ENCODE data around the gene GNAI3.

The GNAI3 gene

GRCh38 chr1:109615879-109616278 lies 67.5 kb downstream of the GNAI3 start:
- 26% methylated on average over 2 of the region's 3 CpGs for WGBS

GRCh38 chr1:109616391-109616790 lies 68.0 kb downstream of the GNAI3 start:
- no peak overlapping the region for H4K91ac ChIP-seq (ENCODE audit: low read length)
- no peaks in the 10 kb centered on the region for H3K9me3 ChIP-seq (ENCODE audit: control insufficient read depth, low read length)
- DNase-seq = no peak
- no peak overlapping the region for H3K4me3 ChIP-seq (ENCODE audit: insufficient read depth in 1 of 2, low read depth in 1 of 2, low read length in 2 of 2)
- peak overlapping the region in 1 of 2 experiments; percentile 18 for H3K18ac ChIP-seq (ENCODE audit: low read depth in 1 of 2, low read length in 2 of 2)
- no peak overlapping the region for H3K27ac ChIP-seq (ENCODE audit: low read length, poor library complexity, severe bottlenecking)
- no peak overlapping the region for H3K14ac ChIP-seq (ENCODE audit: low read length in 2 of 2)
- WGBS = 85% methylated on average over 3 of the region's 3 CpGs
- no peak overlapping the region for H3K4ac ChIP-seq (ENCODE audit: low read depth in 1 of 2, low read length in 2 of 2)
- H2BK15ac ChIP-seq (ENCODE audit: low read depth, poor library complexity, severe bottlenecking) = no peak overlapping the region
- peaks cover 0 to under 1% of the 10 kb centered on the region in 2 experiments for H3K36me3 ChIP-seq (ENCODE audit: control insufficient read depth in 1 of 2, insufficient read depth in 2 of 2, low read depth in 1 of 2, low read length in 2 of 2)
- peak overlapping the region; percentile 94 for H2AK5ac ChIP-seq (ENCODE audit: low read length, severe bottlenecking)
- H2BK5ac ChIP-seq (ENCODE audit: low read depth, low read length, poor library complexity, severe bottlenecking) = no peak overlapping the region
- no peak overlapping the region for H3K4me2 ChIP-seq (ENCODE audit: low read length, poor library complexity, severe bottlenecking)
- no peak overlapping the region for H2AFZ ChIP-seq (ENCODE audit: low read depth, low read length)
- H2BK120ac ChIP-seq (ENCODE audit: low read depth, low read length) = no peak overlapping the region
- H4K8ac ChIP-seq (ENCODE audit: low read length) = no peak overlapping the region
- no peaks in the 10 kb centered on the region for H3K27me3 ChIP-seq (ENCODE audit: control insufficient read depth in 1 of 2, insufficient read depth in 1 of 2, low read length in 2 of 2)
- H2BK12ac ChIP-seq (ENCODE audit: low read length in 2 of 2) = peak overlapping the region; percentile 4 to 63
- peaks cover 18% of the 10 kb centered on the region for H3K4me1 ChIP-seq (ENCODE audit: control insufficient read depth, insufficient read depth, low read depth, low read length)
- no peak overlapping the region for H3K23ac ChIP-seq (ENCODE audit: low read length in 2 of 2)
- no peak overlapping the region for H3K9ac ChIP-seq (ENCODE audit: low read length)
- peaks cover 10% of the 10 kb centered on the region for H3K79me1 ChIP-seq (replicated peaks; ENCODE audit: low read length, poor library complexity, severe bottlenecking)

More at GRCh38 chr1:109615879-109616278, 67.5 kb downstream of the GNAI3 start:
- H2BK120ac ChIP-seq (ENCODE audit: low read depth, low read length) = no peak overlapping the region
- H2AFZ ChIP-seq (ENCODE audit: low read depth, low read length) = no peak overlapping the region
- peak overlapping the region; percentile 16 for H4K8ac ChIP-seq (ENCODE audit: low read length)
- H2BK12ac ChIP-seq (ENCODE audit: low read length in 2 of 2) = no peak overlapping the region
- H4K91ac ChIP-seq (ENCODE audit: low read length) = peak overlapping the region; percentile 30
- peaks cover 10% of the 10 kb centered on the region for H3K79me1 ChIP-seq (replicated peaks; ENCODE audit: low read length, poor library complexity, severe bottlenecking)
- H3K36me3 ChIP-seq (ENCODE audit: control insufficient read depth in 1 of 2, insufficient read depth in 2 of 2, low read depth in 1 of 2, low read length in 2 of 2) = no peaks in the 10 kb centered on the region
- no peak overlapping the region for H2BK15ac ChIP-seq (ENCODE audit: low read depth, poor library complexity, severe bottlenecking)
- H3K4me3 ChIP-seq (ENCODE audit: insufficient read depth in 1 of 2, low read depth in 1 of 2, low read length in 2 of 2) = no peak overlapping the region
- H2AK5ac ChIP-seq (ENCODE audit: low read length, severe bottlenecking) = no peak overlapping the region
- H3K27ac ChIP-seq (ENCODE audit: low read length, poor library complexity, severe bottlenecking) = no peak overlapping the region
- no peak overlapping the region for H3K18ac ChIP-seq (ENCODE audit: low read depth in 1 of 2, low read length in 2 of 2)
- H3K4ac ChIP-seq (ENCODE audit: low read depth in 1 of 2, low read length in 2 of 2) = no peak overlapping the region
- no peaks in the 10 kb centered on the region for H3K27me3 ChIP-seq (ENCODE audit: control insufficient read depth in 1 of 2, insufficient read depth in 1 of 2, low read length in 2 of 2)
- no peak overlapping the region for H3K9ac ChIP-seq (ENCODE audit: low read length)
- DNase-seq = peak; percentile 70
- H2BK5ac ChIP-seq (ENCODE audit: low read depth, low read length, poor library complexity, severe bottlenecking) = no peak overlapping the region
- no peak overlapping the region for H3K14ac ChIP-seq (ENCODE audit: low read length in 2 of 2)
- no peak overlapping the region for H3K4me2 ChIP-seq (ENCODE audit: low read length, poor library complexity, severe bottlenecking)
- no peak overlapping the region for H3K23ac ChIP-seq (ENCODE audit: low read length in 2 of 2)
- H3K4me1 ChIP-seq (ENCODE audit: control insufficient read depth, insufficient read depth, low read depth, low read length) = peaks cover 18% of the 10 kb centered on the region
- H3K9me3 ChIP-seq (ENCODE audit: control insufficient read depth, low read length) = no peaks in the 10 kb centered on the region

GRCh38 chr1:109617291-109617801 lies 68.9 kb downstream of the GNAI3 start:
- peak overlapping the region; percentile 28 to 52 for H3K18ac ChIP-seq (ENCODE audit: low read depth in 1 of 2, low read length in 2 of 2)
- DNase-seq = peak; percentile 94
- H3K27me3 ChIP-seq (ENCODE audit: control insufficient read depth in 1 of 2, insufficient read depth in 1 of 2, low read length in 2 of 2) = no peaks in the 10 kb centered on the region
- no peak overlapping the region for H3K4me2 ChIP-seq (ENCODE audit: low read length, poor library complexity, severe bottlenecking)
- H2BK15ac ChIP-seq (ENCODE audit: low read depth, poor library complexity, severe bottlenecking) = no peak overlapping the region
- H3K79me1 ChIP-seq (replicated peaks; ENCODE audit: low read length, poor library complexity, severe bottlenecking) = peaks cover 8% of the 10 kb centered on the region
- WGBS = 31% methylated on average over 3 of the region's 3 CpGs
- H3K27ac ChIP-seq (ENCODE audit: low read length, poor library complexity, severe bottlenecking) = peak overlapping the region; percentile 86
- H3K4ac ChIP-seq (ENCODE audit: low read depth in 1 of 2, low read length in 2 of 2) = peak overlapping the region; percentile 53 to 86
- peak overlapping the region; percentile 42 for H2BK120ac ChIP-seq (ENCODE audit: low read depth, low read length)
- H3K4me1 ChIP-seq (ENCODE audit: control insufficient read depth, insufficient read depth, low read depth, low read length) = peaks cover 27% of the 10 kb centered on the region
- H2AFZ ChIP-seq (ENCODE audit: low read depth, low read length) = peak overlapping the region; percentile 48
- peak overlapping the region in 1 of 2 experiments; percentile 73 for H2BK12ac ChIP-seq (ENCODE audit: low read length in 2 of 2)
- H3K23ac ChIP-seq (ENCODE audit: low read length in 2 of 2) = no peak overlapping the region
- H4K91ac ChIP-seq (ENCODE audit: low read length) = peak overlapping the region; percentile 53
- H4K8ac ChIP-seq (ENCODE audit: low read length) = peak overlapping the region; percentile 87
- peak overlapping the region; percentile 60 for H3K9ac ChIP-seq (ENCODE audit: low read length)
- H3K14ac ChIP-seq (ENCODE audit: low read length in 2 of 2) = no peak overlapping the region
- peaks cover 0 to 9% of the 10 kb centered on the region in 2 experiments for H3K36me3 ChIP-seq (ENCODE audit: control insufficient read depth in 1 of 2, insufficient read depth in 2 of 2, low read depth in 1 of 2, low read length in 2 of 2)
- H2BK5ac ChIP-seq (ENCODE audit: low read depth, low read length, poor library complexity, severe bottlenecking) = no peak overlapping the region
- H3K9me3 ChIP-seq (ENCODE audit: control insufficient read depth, low read length) = no peaks in the 10 kb centered on the region
- H3K4me3 ChIP-seq (ENCODE audit: insufficient read depth in 1 of 2, low read depth in 1 of 2, low read length in 2 of 2) = no peak overlapping the region
- H2AK5ac ChIP-seq (ENCODE audit: low read length, severe bottlenecking) = peak overlapping the region; percentile 94

GRCh38 chr1:109618661-109619575 lies 70.5 kb downstream of the GNAI3 start:
- no peak for DNase-seq
- Histone ChIP-seq H3K14ac (ENCODE audit: low read length in 2 of 2) (no peak overlapping the region), H2BK12ac (ENCODE audit: low read length in 2 of 2) (peak overlapping the region; percentile 12 to 75), H3K4me2 (ENCODE audit: low read length, poor library complexity, severe bottlenecking) (peak overlapping the region; percentile 57), H2BK120ac (ENCODE audit: low read depth, low read length) (peak overlapping the region; percentile 92), H3K36me3 (ENCODE audit: control insufficient read depth in 1 of 2, insufficient read depth in 2 of 2, low read depth in 1 of 2, low read length in 2 of 2) (peaks cover 0 to 12% of the 10 kb centered on the region in 2 experiments), H2AFZ (ENCODE audit: low read depth, low read length) (no peak overlapping the region), H2AK5ac (ENCODE audit: low read length, severe bottlenecking) (peak overlapping the region; percentile 95), H3K4me3 (ENCODE audit: insufficient read depth in 1 of 2, low read depth in 1 of 2, low read length in 2 of 2) (peak overlapping the region in 1 of 2 experiments; percentile 98), H3K4me1 (ENCODE audit: control insufficient read depth, insufficient read depth, low read depth, low read length) (peaks cover 39% of the 10 kb centered on the region), H3K4ac (ENCODE audit: low read depth in 1 of 2, low read length in 2 of 2) (peak overlapping the region; percentile 14 to 90), H3K9ac (ENCODE audit: low read length) (peak overlapping the region; percentile 100), H3K79me1 (replicated peaks; ENCODE audit: low read length, poor library complexity, severe bottlenecking) (peaks cover 8% of the 10 kb centered on the region), H2BK15ac (ENCODE audit: low read depth, poor library complexity, severe bottlenecking) (no peak overlapping the region), H3K27ac (ENCODE audit: low read length, poor library complexity, severe bottlenecking) (peak overlapping the region; percentile 75), H3K27me3 (ENCODE audit: control insufficient read depth in 1 of 2, insufficient read depth in 1 of 2, low read length in 2 of 2) (no peaks in the 10 kb centered on the region), H3K23ac (ENCODE audit: low read length in 2 of 2) (no peak overlapping the region), H4K8ac (ENCODE audit: low read length) (peak overlapping the region; percentile 79), H2BK5ac (ENCODE audit: low read depth, low read length, poor library complexity, severe bottlenecking) (peak overlapping the region; percentile 32), H3K18ac (ENCODE audit: low read depth in 1 of 2, low read length in 2 of 2) (peak overlapping the region; percentile 94 to 96), H3K9me3 (ENCODE audit: control insufficient read depth, low read length) (no peaks in the 10 kb centered on the region), H4K91ac (ENCODE audit: low read length) (peak overlapping the region; percentile 84)
- WGBS = 59% methylated on average over 8 of the region's 9 CpGs
